HL-60/S4 (cell line): ENCODE results near the gene IL36A.

Source experiments
- in situ Hi-C: fragments of 300-500 bp; cut with MboI; formaldehyde crosslinking; loops from 2 replicates; pipeline ENCODE4 v1.14.3; 2022; ENCODE audit warnings: low sequenced_read_pairs

Gene IL36A

GRCh38 chr2:113002677-113003076 is 2.6 kb upstream of the IL36A start:
- in situ Hi-C loops: no loop called here

DNA sequence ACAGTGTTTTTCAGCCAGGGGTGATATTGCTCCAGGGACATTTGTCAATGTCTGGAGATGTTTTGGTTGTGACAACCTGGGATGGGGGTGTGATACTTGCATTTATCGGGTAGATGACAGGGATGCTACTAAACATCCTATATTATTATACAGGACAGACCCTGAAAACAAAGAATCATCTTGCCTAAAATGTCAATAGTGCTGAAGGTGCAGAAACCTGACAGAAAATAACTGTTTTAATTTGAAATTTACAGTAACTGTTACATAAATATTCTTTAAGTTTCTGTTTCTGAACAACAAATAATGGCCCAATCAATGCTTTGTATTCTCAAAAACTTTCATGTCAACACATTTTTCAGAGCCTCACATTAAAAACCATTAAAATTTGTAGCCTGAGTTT is 2.0 kb downstream of the IL36A start:
- in situ Hi-C loops: no loop called here

GRCh38 chr2:113009622-113010021 is 4.4 kb downstream of the IL36A start:
- in situ Hi-C loops: no loop called here

- in situ Hi-C loops: no loop called here
These were observed 4.8 kb downstream of the IL36A start for GRCh38 chr2:113010088-113010487.

- in situ Hi-C loops: no loop called here
These were observed 5.8 kb downstream of the IL36A start for GRCh38 chr2:113011108-113011507.

- in situ Hi-C loops: no loop called here
These were observed 7.4 kb downstream of the IL36A start for GRCh38 chr2:113012436-113013335.

DNA sequence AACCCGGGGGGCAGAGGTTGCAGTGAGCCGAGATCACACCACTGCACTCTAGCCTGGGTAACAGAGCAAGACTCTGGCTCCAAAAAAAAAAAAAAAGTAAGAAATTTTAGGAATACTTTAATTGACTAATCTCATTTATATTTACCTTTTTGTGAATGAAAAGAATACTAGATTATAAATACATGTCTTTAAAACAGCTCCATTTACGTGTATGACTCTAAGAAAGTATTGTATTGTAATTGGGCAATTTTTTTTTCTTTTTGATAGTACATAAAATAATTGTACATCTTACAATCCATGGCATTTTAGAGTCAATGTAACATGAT is 8.0 kb downstream of the IL36A start:
- in situ Hi-C loops: no loop called here

DNA sequence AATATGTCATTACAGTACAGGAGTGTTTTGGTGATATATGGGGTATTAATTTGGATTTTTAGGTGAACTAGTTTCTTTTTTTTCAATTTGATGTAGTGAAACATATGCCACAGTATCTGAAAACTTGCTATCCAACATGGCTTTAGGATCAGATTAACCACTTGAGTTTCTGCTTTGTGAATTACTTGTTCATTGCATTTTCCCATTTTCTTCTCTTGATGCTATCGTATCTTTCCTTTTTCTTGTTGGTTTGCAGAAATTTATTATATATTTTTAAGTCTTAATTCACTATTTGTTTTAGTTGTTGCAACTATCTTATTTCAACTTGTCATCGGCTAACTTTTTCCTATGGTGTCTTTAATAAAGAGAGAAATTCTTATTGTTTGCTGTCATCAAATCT is 8.8 kb downstream of the IL36A start:
- in situ Hi-C loops: no loop called here

DNA sequence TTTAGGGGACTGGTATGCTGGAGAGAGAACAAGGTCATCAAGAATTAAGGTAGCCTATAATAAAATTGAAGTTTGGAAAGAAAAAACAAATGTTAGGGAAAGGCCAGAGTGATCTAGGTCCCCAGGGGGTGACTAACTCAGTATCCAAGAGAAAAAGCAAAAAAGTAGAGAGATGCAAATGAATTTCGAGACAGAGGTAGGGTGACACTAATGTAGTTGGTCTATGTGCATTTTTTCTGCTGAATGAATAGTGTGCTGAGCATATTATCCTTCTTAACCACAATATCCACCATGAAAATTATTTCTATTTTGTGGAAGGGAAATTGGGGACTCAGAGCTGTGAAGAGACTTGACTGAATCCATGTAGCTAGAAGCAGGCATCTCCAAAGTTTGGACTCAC is 9.8 kb downstream of the IL36A start:
- in situ Hi-C loops: no loop called here

GRCh38 chr2:113015655-113016054 is 10.4 kb downstream of the IL36A start:
- in situ Hi-C loops: no loop called here

- in situ Hi-C loops: no loop called here
These were observed 13.2 kb downstream of the IL36A start for GRCh38 chr2:113018509-113018908.

- in situ Hi-C loops: no loop called here
These were observed 16.1 kb downstream of the IL36A start for GRCh38 chr2:113021312-113021711.

DNA sequence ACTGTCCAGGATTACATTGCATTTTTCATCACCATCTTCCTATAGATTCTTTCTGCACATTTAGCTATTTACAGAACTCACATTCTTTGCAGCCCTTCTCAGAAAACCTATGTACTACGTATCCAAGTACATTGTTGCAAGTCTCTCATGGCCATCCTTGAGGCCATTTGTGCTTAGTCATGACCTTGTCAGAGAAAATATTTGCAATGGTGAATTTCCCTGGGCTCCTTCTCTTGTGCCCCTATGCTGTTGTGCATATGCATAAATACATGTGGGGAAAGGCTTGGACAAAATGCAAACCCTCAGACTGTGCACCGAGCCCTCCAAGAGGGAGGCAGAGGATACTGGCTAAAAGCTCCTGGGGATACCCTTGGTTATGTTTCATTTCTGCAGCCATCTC is 19.5 kb downstream of the IL36A start:
- in situ Hi-C loops: no loop called here

- in situ Hi-C loops: no loop called here
These were observed 20.5 kb downstream of the IL36A start for GRCh38 chr2:113025737-113026136.

DNA sequence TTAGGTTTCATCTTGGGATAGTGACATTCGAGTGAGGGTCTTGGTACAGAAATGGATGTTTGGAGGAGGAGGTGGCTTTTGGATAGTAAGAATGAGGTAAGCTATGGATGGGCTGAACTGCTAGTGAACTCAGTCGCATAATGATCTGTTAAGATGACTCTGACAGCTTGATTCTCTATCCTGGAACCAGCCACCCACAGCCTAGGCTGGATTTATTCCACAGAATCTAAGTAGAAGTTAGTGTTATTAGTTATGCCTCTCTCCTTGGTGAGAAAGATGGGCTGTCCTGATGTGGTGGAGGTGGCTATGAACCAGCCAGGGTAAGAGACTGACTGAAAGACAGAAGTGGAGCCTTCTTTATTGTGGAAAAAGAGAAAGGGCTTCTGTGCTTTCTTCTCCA is 22.4 kb downstream of the IL36A start:
- in situ Hi-C loops: no loop called here

- in situ Hi-C loops: no loop called here
These were observed 22.9 kb downstream of the IL36A start for GRCh38 chr2:113028112-113028511.

DNA sequence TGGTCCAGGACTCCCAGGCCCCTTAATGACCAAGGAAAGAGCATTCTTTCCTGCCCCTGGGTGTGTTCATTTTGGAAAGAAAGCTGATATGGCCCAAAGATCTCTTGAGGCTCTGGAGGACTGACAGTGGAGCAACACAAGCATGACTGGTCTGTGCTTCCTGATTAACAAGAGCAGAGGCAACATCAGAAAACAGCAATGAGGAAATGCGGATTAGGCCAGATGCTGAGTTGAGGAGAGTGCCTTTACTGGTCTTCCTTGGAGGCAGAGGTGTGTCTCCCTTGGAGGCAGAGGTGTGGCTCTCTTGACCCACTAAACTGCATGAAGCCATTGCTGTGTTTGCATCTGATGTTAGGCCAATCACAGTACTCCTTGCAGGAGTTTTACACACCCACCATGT is 27.5 kb downstream of the IL36A start:
- in situ Hi-C loops: no loop called here

GRCh38 chr2:113034016-113034415 is 28.8 kb downstream of the IL36A start:
- in situ Hi-C loops: no loop called here

GRCh38 chr2:113036763-113037162 is 31.5 kb downstream of the IL36A start:
- in situ Hi-C loops: no loop called here

DNA sequence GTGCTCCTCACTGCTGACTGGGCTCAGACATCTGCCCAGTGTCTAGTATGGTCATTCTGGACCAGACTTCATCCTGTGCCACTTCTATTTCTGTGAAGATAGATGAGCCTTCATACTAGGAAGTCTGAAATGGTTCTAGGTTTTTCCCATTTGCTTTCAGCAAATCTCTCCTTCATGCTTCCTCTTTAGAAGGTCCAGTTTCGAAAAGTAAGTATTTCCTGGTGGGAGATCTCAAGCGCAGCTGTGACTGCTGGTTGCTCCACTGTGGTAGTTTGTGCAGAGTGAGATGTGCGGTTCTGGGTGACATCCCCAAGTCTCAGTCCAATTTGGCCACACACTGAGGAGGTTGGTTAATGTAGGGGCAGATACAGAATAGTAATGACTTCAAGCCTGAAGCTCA is 33.0 kb downstream of the IL36A start:
- in situ Hi-C loops: no loop called here

- in situ Hi-C loops: no loop called here
These were observed 33.9 kb downstream of the IL36A start for GRCh38 chr2:113039158-113039557.

DNA sequence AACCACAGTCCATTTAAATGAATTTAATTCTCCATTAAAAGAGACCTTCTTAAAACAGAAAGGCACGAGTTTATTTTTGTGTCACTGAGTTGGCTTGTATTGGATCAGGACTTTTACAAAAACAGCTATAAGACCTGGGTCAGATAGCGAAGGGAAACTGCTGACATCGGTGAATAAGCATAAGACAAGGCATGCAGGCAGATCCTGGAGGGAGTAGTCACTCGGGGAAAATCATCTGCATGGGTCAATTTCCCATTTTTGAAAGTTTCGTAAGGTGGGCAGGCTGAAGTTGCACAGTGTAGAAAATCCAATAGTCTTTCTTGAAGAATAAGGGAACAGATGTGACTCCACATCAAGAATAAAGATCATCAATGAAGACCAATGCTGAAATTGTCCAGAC is 34.5 kb downstream of the IL36A start:
- in situ Hi-C loops: no loop called here

DNA sequence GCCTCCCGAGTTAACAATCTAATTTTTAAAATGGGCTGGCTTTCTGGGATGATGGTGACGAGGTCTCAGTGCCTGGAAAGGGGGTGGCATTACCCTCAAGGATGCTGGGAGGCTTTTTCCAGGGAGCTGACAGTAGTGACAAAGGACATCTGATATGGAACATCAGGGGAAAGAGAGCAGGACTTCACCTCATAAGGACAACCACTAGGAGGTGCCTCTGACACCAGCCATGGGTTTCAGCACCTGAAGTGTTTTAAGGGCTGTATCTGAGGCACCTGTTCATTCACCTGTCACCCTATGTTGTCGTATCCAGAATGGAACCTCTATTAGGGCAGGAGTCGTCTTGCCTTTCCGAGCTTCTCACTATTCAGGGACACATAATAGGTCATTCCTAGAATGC is 36.6 kb downstream of the IL36A start:
- in situ Hi-C loops: no loop called here
